ENCODE results near the gene PRPF40A.

Gene PRPF40A

GRCh38 chr2:152682663-152683062, 34.6 kb downstream of the PRPF40A start:
- in situ Hi-C loops (cut with MboI; ENCODE audit: low pct_unique_long_range_greater_than_20kb, low sequenced_read_pairs, unreplicated experiment), result no loop called here
- no peak for TF ChIP-seq CTCF (IDR thresholded peaks at IDR 0.05; ENCODE audit: extremely low read depth, insufficient read depth, missing control alignments)
- DNase-seq (ENCODE audit: low spot score), result no peak

- no peak for TF ChIP-seq CTCF (IDR thresholded peaks at IDR 0.05; ENCODE audit: extremely low read depth, insufficient read depth, missing control alignments)
- in situ Hi-C loops (cut with MboI; ENCODE audit: low pct_unique_long_range_greater_than_20kb, low sequenced_read_pairs, unreplicated experiment), result no loop called here
- no peak for DNase-seq (ENCODE audit: low spot score)
Measured at GRCh38 chr2:152678808-152679207, 38.5 kb downstream of the PRPF40A start.

GRCh38 chr2:152676461-152676860, 40.8 kb downstream of the PRPF40A start:
- DNase-seq (ENCODE audit: low spot score), result no peak
- no peak for TF ChIP-seq CTCF (IDR thresholded peaks at IDR 0.05; ENCODE audit: extremely low read depth, insufficient read depth, missing control alignments)

GRCh38 chr2:152674334-152674733, 42.9 kb downstream of the PRPF40A start:
- in situ Hi-C loops (cut with MboI; ENCODE audit: low pct_unique_long_range_greater_than_20kb, low sequenced_read_pairs, unreplicated experiment), result no loop called here
- TF ChIP-seq CTCF (IDR thresholded peaks at IDR 0.05; ENCODE audit: extremely low read depth, insufficient read depth, missing control alignments), result no peak
- DNase-seq (ENCODE audit: low spot score), result no peak

More at GRCh38 chr2:152676461-152676860, 40.8 kb downstream of the PRPF40A start:
- in situ Hi-C loops (cut with MboI; ENCODE audit: low pct_unique_long_range_greater_than_20kb, low sequenced_read_pairs, unreplicated experiment), result no loop called here

GRCh38 chr2:152664725-152665124, 52.5 kb downstream of the PRPF40A start:
- in situ Hi-C loops (cut with MboI; ENCODE audit: low pct_unique_long_range_greater_than_20kb, low sequenced_read_pairs, unreplicated experiment), result no loop called here
- TF ChIP-seq CTCF (IDR thresholded peaks at IDR 0.05; ENCODE audit: extremely low read depth, insufficient read depth, missing control alignments), result no peak
- DNase-seq (ENCODE audit: low spot score), result no peak

- no peak for DNase-seq (ENCODE audit: low spot score)
- in situ Hi-C loops (cut with MboI; ENCODE audit: low pct_unique_long_range_greater_than_20kb, low sequenced_read_pairs, unreplicated experiment), result no loop called here
- no peak for TF ChIP-seq CTCF (IDR thresholded peaks at IDR 0.05; ENCODE audit: extremely low read depth, insufficient read depth, missing control alignments)
Measured at GRCh38 chr2:152661076-152661475, 56.2 kb downstream of the PRPF40A start.

GRCh38 chr2:152658221-152658620, 59.0 kb downstream of the PRPF40A start:
- no peak for TF ChIP-seq CTCF (IDR thresholded peaks at IDR 0.05; ENCODE audit: extremely low read depth, insufficient read depth, missing control alignments)
- DNase-seq (ENCODE audit: low spot score), result no peak
- in situ Hi-C loops (cut with MboI; ENCODE audit: low pct_unique_long_range_greater_than_20kb, low sequenced_read_pairs, unreplicated experiment), result no loop called here
